Activated CD8-positive, alpha-beta T cell treated with anti-CD3 and anti-CD28 coated beads for 36 hours (primary cell): ENCODE measurements around the gene NOC4L. TPM values are rescaled to one million over a fixed set of nuclear protein-coding genes. Genes with fewer than 3 reads are reported as not detected.

ENCODE experiments used
- ATAC-seq: fragments of 200-7000 bp; cut with Tn5 transposase; one replicate; pipeline ENCODE4 v1.10.0; 2021; ENCODE audit warnings: mild to moderate bottlenecking, moderate library complexity
- CTCF ChIA-PET: fragments of 350-600 bp; sonication (Branson Sonifier 250); formaldehyde crosslinking; loops from one replicate; lab custom pipeline; 2021; ENCODE audit warnings: antibody characterized with exemption; lab: Charles Lee
- POLR2A ChIA-PET: fragments of 350-600 bp; sonication (Branson Sonifier 250); formaldehyde crosslinking; loops from one replicate; lab custom pipeline; 2021; ENCODE audit warnings: antibody characterized with exemption; lab: Charles Lee
- DNase-seq: peaks from one replicate; pipeline ENCODE4 v3.0.0-alpha.2; 2020
- H3K27ac Mint-ChIP-seq: one replicate; pipeline ENCODE4 v1.8.0; 2021; ENCODE audit warnings: mild to moderate bottlenecking, mixed read lengths
- H3K27me3 Mint-ChIP-seq: one replicate; pipeline ENCODE4 v1.8.0; 2021; ENCODE audit warnings: mixed read lengths
- H3K36me3 Mint-ChIP-seq: one replicate; pipeline ENCODE4 v1.8.0; 2021; ENCODE audit warnings: low read depth, mixed read lengths
- H3K4me1 Mint-ChIP-seq: one replicate; pipeline ENCODE4 v1.8.0; 2021; ENCODE audit warnings: low read depth, mixed read lengths
- H3K4me3 Mint-ChIP-seq: one replicate; pipeline ENCODE4 v1.8.0; 2021; ENCODE audit warnings: mild to moderate bottlenecking, moderate library complexity, mixed read lengths
- H3K9me3 Mint-ChIP-seq: one replicate; pipeline ENCODE4 v1.8.0; 2021; ENCODE audit warnings: mixed read lengths
- intact Hi-C: fragments of 100-400 bp; cut with micrococcal nuclease; formaldehyde crosslinking; loops from one replicate; pipeline ENCODE4 v1.10.0; 2022
- total RNA-seq, 2 experiments: library from RNA; stranded (reverse); gene quantifications; one replicate each; pipeline ENCODE4 v1.2.3, GENCODE V29; 2021
- TF ChIP-seq, protein P1 (sequence below): fragments of 200-600 bp; IDR thresholded peaks from one replicate; pipeline ENCODE4 v1.8.0; 2022; ENCODE audit warnings: antibody characterized with exemption, mild to moderate bottlenecking

Gene NOC4L
- total RNA-seq, 2 experiments from 2014 or later, result 35.6 to 41.2 TPM

DNA sequence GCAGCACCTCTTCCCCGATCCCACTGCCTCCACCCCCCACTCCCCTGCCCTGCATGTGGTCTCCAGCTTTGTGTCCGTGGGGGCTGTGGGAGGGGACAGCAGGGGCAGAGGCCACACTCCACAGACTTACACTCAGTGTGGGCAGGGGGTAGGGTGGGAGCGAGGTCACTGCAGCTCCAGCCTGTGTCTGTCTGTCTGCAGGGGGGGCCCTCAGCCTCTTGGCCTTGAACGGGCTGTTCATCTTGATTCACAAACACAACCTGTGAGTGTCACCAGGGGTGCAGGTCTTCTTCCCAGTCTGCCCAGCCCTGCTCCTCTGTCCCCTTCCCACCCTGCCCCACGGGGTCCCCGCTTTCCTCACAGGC, 6.5 kb downstream of the NOC4L start:
- TF ChIP-seq, protein P1, sequence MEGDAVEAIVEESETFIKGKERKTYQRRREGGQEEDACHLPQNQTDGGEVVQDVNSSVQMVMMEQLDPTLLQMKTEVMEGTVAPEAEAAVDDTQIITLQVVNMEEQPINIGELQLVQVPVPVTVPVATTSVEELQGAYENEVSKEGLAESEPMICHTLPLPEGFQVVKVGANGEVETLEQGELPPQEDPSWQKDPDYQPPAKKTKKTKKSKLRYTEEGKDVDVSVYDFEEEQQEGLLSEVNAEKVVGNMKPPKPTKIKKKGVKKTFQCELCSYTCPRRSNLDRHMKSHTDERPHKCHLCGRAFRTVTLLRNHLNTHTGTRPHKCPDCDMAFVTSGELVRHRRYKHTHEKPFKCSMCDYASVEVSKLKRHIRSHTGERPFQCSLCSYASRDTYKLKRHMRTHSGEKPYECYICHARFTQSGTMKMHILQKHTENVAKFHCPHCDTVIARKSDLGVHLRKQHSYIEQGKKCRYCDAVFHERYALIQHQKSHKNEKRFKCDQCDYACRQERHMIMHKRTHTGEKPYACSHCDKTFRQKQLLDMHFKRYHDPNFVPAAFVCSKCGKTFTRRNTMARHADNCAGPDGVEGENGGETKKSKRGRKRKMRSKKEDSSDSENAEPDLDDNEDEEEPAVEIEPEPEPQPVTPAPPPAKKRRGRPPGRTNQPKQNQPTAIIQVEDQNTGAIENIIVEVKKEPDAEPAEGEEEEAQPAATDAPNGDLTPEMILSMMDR, result no peak
- Mint-ChIP-seq H3K36me3 (peaks cover 1% of the 10 kb centered on the region), H3K4me3 (no peak overlapping the region), H3K4me1 (peaks cover 11% of the 10 kb centered on the region), H3K27ac (no peak overlapping the region), H3K27me3 (no peaks in the 10 kb centered on the region), H3K9me3 (no peaks in the 10 kb centered on the region)
- ATAC-seq, result no peak
- no peak for DNase-seq
- CTCF ChIA-PET, result no interaction called here
- intact Hi-C loops, result loop anchor here (5.0 kb wide), 1 partner anchor 72 kb away; no protein-coding TSS in a partner anchor
- POLR2A ChIA-PET, result no interaction called here

DNA sequence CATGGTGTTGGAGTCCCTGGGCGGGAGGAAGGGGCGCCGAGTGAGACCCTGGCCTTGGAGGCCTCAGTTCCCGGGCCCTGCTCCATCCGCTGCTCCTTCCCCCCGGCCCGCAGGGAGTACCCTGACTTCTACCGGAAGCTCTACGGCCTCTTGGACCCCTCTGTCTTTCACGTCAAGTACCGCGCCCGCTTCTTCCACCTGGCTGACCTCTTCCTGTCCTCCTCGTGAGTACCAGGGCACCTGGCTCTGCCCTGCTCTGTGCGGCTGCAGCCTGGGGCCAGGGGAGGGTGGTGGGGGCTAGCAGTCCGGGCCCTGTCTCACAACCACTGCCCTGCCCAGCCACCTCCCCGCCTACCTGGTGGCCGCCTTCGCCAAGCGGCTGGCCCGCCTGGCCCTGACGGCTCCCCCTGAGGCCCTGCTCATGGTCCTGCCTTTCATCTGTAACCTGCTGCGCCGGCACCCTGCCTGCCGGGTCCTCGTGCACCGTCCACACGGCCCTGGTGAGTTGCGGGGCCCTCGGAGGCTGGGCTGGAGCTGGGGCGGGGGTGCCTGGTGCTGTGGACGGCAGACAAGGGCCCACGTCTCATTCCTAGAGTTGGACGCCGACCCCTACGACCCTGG, 7.0 kb downstream of the NOC4L start:
- no peaks in the 10 kb centered on the region for H3K9me3 Mint-ChIP-seq
- CTCF ChIA-PET, result interaction anchor here (1.1 kb wide), 1 partner anchor 68 kb away, joined by 3 read pairs; no protein-coding TSS in a partner anchor
- H3K36me3 Mint-ChIP-seq, result peaks cover 1% of the 10 kb centered on the region
- DNase-seq (no peak), ATAC-seq (no peak)
- TF ChIP-seq, protein P1, result no peak
- intact Hi-C loops, result loop anchor here (5.0 kb wide), 1 partner anchor 71 kb away; no protein-coding TSS in a partner anchor
- peaks cover 6% of the 10 kb centered on the region for H3K4me1 Mint-ChIP-seq
- POLR2A ChIA-PET, result no interaction called here
- no peak overlapping the region for H3K4me3 Mint-ChIP-seq
- no peak overlapping the region for H3K27ac Mint-ChIP-seq
- H3K27me3 Mint-ChIP-seq, result no peaks in the 10 kb centered on the region

DNA sequence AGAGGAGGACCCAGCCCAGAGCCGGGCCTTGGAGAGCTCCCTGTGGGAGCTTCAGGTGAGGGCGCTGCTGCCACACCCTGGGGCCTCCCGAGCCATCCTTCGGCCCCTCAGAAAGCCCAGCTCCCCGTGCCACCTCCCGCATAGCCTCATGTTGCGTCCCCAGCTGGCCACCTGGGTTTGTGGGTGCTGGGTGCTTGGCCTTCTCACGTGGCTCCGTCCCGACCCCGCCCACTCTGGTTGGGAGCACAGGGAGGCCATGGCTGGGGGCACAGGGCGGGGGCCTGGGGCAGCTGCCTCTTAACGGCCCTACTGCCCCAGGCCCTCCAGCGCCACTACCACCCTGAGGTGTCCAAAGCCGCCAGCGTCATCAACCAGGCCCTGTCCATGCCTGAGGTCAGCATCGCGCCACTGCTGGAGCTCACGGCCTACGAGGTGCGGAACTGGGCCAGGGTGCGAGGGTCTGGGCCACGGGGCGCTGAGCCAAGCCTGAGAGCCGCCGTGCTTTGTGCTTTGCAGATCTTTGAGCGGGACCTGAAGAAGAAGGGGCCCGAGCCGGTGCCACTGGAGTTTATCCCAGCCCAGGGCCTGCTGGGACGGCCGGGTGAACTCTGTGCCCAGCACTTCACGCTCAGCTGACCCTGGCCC, 7.6 kb downstream of the NOC4L start:
- no peak for ATAC-seq
- H3K4me1 Mint-ChIP-seq, result no peaks in the 10 kb centered on the region
- no peak for DNase-seq
- POLR2A ChIA-PET, result no interaction called here
- intact Hi-C loops, result loop anchor here (5.0 kb wide), 1 partner anchor 70 kb away; no protein-coding TSS in a partner anchor
- no peaks in the 10 kb centered on the region for H3K9me3 Mint-ChIP-seq
- TF ChIP-seq, protein P1, result no peak
- CTCF ChIA-PET, result interaction anchor here (1.1 kb wide), 1 partner anchor 67 kb away, joined by 3 read pairs; no protein-coding TSS in a partner anchor
- no peaks in the 10 kb centered on the region for H3K27me3 Mint-ChIP-seq
- no peak overlapping the region for H3K27ac Mint-ChIP-seq
- H3K36me3 Mint-ChIP-seq, result peaks cover 1% of the 10 kb centered on the region
- no peak overlapping the region for H3K4me3 Mint-ChIP-seq

DNA sequence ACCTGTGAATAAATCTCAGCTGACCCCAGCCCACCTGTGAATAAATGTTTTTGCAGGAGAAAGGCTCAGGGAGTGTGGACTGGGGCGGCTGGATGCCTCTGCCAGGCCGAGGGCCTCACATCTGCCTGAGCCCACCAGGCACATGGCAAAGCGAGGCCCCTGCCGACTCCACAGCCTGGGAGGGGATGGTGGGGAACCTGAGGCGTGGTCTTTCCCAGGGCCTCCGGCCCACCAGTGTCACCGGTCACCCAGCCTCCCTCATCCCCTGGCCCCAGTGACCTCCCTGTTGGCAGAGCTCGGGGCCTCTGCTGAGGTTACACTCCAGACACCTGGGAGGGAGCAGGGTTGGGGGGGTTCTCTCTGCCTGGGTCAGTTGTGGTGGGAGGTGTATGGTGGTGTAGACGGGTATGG, 8.2 kb downstream of the NOC4L start:
- ATAC-seq, result no peak
- no peak for DNase-seq
- TF ChIP-seq, protein P1, result no peak
- Mint-ChIP-seq H3K27me3 (no peaks in the 10 kb centered on the region), H3K36me3 (peaks cover 1% of the 10 kb centered on the region), H3K27ac (no peak overlapping the region), H3K4me3 (no peak overlapping the region), H3K4me1 (no peaks in the 10 kb centered on the region), H3K9me3 (no peaks in the 10 kb centered on the region)
- ChIA-PET POLR2A (no interaction called here), CTCF (interaction anchor here (1.1 kb wide), 1 partner anchor 67 kb away, joined by 3 read pairs; no protein-coding TSS in a partner anchor)
- intact Hi-C loops, result loop anchor here (5.0 kb wide), 1 partner anchor 70 kb away; no protein-coding TSS in a partner anchor

DNA sequence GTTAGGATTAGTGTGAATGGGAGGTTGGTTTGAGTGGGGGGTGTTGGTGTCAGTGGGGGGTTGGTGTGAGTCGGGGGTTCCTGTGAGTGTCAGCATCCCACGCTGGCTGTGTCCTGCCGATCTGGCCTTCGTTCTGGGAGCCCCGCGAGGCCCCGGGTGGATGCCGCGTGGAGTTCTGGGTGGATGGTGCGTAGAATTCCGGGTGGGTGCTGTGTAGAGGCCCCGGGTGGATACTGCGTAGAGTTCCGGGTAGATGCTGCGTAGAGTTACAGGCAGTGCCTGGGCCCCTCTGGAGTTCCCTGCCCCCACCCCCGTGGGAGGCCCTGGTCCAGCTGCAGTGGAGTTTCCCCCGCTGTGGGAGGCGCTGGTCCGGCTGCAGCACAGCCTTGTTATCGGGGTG, 8.7 kb downstream of the NOC4L start:
- no peak overlapping the region for H3K27ac Mint-ChIP-seq
- H3K27me3 Mint-ChIP-seq, result no peaks in the 10 kb centered on the region
- intact Hi-C loops, result loop anchor here (5.0 kb wide), 1 partner anchor 69 kb away; no protein-coding TSS in a partner anchor
- ATAC-seq, result no peak
- H3K9me3 Mint-ChIP-seq, result no peaks in the 10 kb centered on the region
- no peak for DNase-seq
- ChIA-PET CTCF (interaction anchor here (0.9 to 1.1 kb wide), 2 partner anchors 291 to 294 kb away, joined by 3 read pairs; no protein-coding TSS in a partner anchor), POLR2A (no interaction called here)
- no peak overlapping the region for H3K4me3 Mint-ChIP-seq
- H3K4me1 Mint-ChIP-seq, result no peaks in the 10 kb centered on the region
- H3K36me3 Mint-ChIP-seq, result peaks cover 1% of the 10 kb centered on the region
- TF ChIP-seq, protein P1, result no peak
